ENCODE data around the gene TTC7B.

The TTC7B gene

GRCh38 chr14:90614696-90615516, 201.3 kb downstream of the TTC7B start:
- TF ChIP-seq CTCF (IDR thresholded peaks at IDR 0.05; ENCODE audit: low read depth, low read length), result no peak
- no peak overlapping the region for H3K4me3 ChIP-seq (ENCODE audit: low read depth, low read length)

- no peak overlapping the region for H3K4me3 ChIP-seq (ENCODE audit: low read depth, low read length)
- no peak for TF ChIP-seq CTCF (IDR thresholded peaks at IDR 0.05; ENCODE audit: low read depth, low read length)
These were observed 202.2 kb downstream of the TTC7B start for GRCh38 chr14:90613997-90614396.

- H3K4me3 ChIP-seq (ENCODE audit: low read depth, low read length), result no peak overlapping the region
- no peak for TF ChIP-seq CTCF (IDR thresholded peaks at IDR 0.05; ENCODE audit: low read depth, low read length)
These were observed 202.8 kb downstream of the TTC7B start for GRCh38 chr14:90613453-90613852.

- no peak for TF ChIP-seq CTCF (IDR thresholded peaks at IDR 0.05; ENCODE audit: low read depth, low read length)
- no peak overlapping the region for H3K4me3 ChIP-seq (ENCODE audit: low read depth, low read length)
These were observed 203.4 kb downstream of the TTC7B start for GRCh38 chr14:90612801-90613200.

- H3K4me3 ChIP-seq (ENCODE audit: low read depth, low read length), result no peak overlapping the region
- TF ChIP-seq CTCF (IDR thresholded peaks at IDR 0.05; ENCODE audit: low read depth, low read length), result no peak
These were observed 204.3 kb downstream of the TTC7B start for GRCh38 chr14:90611936-90612335.

GRCh38 chr14:90611501-90611900, 204.7 kb downstream of the TTC7B start:
- no peak for TF ChIP-seq CTCF (IDR thresholded peaks at IDR 0.05; ENCODE audit: low read depth, low read length)
- H3K4me3 ChIP-seq (ENCODE audit: low read depth, low read length), result no peak overlapping the region

GRCh38 chr14:90610346-90611040, 205.7 kb downstream of the TTC7B start:
- TF ChIP-seq CTCF (IDR thresholded peaks at IDR 0.05; ENCODE audit: low read depth, low read length), result no peak
- no peak overlapping the region for H3K4me3 ChIP-seq (ENCODE audit: low read depth, low read length)

Data from WI38 (cell line).